Breast epithelium (tissue), 3 donors: Measurements from ENCODE around the gene TSNAXIP1.

Source experiments
- POLR2AphosphoS5 ChIP-seq, 3 donors: sonication (generic); formaldehyde crosslinking; IDR thresholded peaks; one replicate each; pipeline ENCODE4 v1.6.1; 2017; ENCODE audit warnings: antibody characterized with exemption in 3 of 3
- TF ChIP-seq, protein P1 (sequence below), 3 donors: fragments of 450-650 bp; IDR thresholded peaks; one replicate each; pipeline ENCODE4 v1.5.1; 2016 to 2017; ENCODE audit warnings: antibody characterized with exemption in 3 of 3, mild to moderate bottlenecking in 3 of 3, moderate library complexity in 3 of 3

DNA sequence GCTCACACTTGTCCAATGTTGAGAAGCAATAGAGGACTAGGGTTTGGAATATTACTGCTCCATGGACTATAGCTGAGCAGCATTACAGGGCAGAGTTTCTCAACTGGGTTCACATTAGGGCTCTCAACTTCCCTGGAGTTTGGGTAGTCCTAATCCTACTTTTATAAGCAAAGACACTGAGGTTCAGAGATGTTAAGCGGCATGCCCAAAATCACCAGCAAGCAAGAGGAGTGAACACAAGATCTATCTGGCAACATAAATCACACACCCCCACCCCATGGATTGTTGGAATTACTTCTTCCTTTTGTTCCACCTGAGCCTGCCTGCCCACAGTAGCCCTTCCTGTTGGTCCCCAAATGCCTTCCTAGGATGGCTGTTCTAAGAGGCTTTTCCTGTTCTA lies 5.2 kb downstream of the TSNAXIP1 start:
- TF ChIP-seq, protein P1, sequence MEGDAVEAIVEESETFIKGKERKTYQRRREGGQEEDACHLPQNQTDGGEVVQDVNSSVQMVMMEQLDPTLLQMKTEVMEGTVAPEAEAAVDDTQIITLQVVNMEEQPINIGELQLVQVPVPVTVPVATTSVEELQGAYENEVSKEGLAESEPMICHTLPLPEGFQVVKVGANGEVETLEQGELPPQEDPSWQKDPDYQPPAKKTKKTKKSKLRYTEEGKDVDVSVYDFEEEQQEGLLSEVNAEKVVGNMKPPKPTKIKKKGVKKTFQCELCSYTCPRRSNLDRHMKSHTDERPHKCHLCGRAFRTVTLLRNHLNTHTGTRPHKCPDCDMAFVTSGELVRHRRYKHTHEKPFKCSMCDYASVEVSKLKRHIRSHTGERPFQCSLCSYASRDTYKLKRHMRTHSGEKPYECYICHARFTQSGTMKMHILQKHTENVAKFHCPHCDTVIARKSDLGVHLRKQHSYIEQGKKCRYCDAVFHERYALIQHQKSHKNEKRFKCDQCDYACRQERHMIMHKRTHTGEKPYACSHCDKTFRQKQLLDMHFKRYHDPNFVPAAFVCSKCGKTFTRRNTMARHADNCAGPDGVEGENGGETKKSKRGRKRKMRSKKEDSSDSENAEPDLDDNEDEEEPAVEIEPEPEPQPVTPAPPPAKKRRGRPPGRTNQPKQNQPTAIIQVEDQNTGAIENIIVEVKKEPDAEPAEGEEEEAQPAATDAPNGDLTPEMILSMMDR (IDR thresholded peaks at IDR 0.05), result no peak
- no peak for TF ChIP-seq POLR2AphosphoS5 (IDR thresholded peaks at IDR 0.05)
